HL-60 (cell line): Measurements from ENCODE around the gene EMP2.

Source experiments
- CTCF ChIP-seq: IDR thresholded peaks from one replicate; pipeline ENCODE4 v1.5.1; 2011; ENCODE audit warnings: low read length, control low read depth, inconsistent platforms; ENCODE audit not compliant: insufficient read depth
- GABPA ChIP-seq: IDR thresholded peaks from 2 replicates; pipeline ENCODE4 v1.6.1; 2012; ENCODE audit warnings: low read depth
- SPI1 ChIP-seq: IDR thresholded peaks from 2 replicates; pipeline ENCODE4 v1.6.1; 2012; ENCODE audit warnings: low read depth, mild to moderate bottlenecking, borderline replicate concordance

DNA sequence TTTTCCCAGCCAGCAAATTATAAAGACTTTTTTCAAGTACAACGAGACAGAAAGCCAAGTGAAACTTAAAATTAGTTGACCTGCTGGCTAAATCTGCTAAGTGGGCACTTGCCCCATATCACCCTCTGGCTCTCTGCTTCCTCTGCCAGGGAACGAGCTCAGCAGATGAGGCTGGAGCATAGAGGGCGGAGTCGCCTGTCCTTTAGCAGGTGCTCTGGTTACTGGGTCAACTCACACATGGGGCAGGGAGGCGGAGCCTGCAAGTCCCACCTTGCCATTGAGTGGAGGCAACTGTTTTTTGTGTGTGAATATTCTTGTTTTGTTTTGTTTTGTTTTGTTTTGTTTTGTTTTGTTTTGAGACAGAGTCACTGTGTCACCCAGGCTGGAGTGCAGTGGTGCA is 62.5 kb downstream of the EMP2 start:
- TF ChIP-seq CTCF, result no peak
- no peak for TF ChIP-seq GABPA
- no peak for TF ChIP-seq SPI1
